HG03571 (cell line): Measurements from ENCODE around the gene EYS.
"Not testable (repeated sequence)": the region's sequence is repeated elsewhere in the genome, so short reads cannot be mapped to it uniquely, and the experiment has no call there.

Experiments used
- ATAC-seq: cut with Tn5 transposase; IDR thresholded peaks from one replicate; pipeline ENCODE4 v1.9.1; 2021; ENCODE audit not compliant: unreplicated experiment

Gene EYS

DNA sequence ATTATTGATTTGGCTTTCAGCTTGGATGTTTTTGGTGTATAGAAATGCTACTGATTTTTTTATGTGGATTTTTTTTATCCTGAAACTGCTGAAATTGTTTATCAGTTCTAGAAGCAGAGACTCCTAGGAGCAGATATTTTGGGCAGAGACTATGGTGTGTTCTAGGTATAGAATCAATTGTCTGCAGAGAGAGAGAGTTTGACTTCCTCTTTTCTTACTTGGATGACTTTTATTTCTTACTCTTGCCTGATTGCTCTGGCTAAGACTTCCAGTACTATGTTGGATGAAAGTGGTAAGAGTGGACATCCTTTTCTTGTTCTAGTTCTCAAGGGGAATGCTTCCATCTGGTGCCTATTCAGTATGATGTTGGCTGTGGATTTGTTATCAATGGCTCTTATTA, 1700.8 kb downstream of the EYS start:
- ATAC-seq, result no peak

DNA sequence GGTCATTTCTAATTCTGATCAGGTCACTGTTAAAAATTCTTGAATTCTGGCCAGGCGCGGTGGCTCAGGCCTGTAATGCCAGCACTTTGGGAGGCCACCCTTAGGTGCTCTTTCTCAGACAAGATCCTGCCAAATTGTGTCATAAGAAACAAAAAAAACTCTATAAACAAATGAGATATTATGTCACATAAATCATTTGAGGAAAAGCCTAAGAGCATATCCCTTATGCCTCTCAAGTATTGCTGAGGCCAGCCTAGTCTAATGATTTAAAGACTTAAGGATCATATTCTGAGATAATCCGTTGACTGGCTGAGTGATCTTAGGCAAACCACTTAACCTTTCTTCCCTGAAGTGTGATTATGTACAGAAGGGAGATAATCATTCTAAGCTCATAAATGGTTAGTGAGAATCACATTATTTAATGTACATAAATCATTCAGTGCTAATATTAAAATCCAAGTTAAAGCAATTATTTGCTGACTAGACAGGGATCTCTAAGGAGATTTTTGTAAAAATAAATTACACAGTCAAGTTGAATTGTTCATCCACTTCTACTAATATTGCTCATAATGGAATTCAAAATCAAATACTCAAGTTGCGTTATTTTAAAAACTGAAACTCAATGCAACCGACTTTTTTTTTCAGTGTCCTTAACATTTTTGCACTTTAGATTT, 1706.1 kb downstream of the EYS start:
- ATAC-seq, result no peak

DNA sequence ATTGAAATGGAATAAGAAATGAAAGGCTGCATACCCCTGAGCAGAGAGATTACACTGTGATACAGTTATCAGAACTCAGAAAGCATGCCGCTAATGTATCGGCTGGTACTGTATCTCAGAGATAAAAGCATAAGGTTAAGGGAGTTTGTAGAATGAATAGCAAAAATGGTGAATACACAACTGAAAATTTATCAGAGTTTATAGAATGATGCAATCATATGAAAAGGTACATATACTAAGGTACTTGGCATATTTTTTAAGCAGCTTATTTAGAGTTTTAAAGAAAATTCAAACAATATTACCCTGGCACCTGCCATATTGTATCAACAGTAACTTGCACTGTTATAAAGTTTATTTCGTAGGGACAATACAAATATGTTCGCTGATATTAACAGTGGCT, 1707.4 kb downstream of the EYS start:
- no peak for ATAC-seq

GRCh38 chr6:63998991-63999390, 1708.0 kb downstream of the EYS start:
- ATAC-seq, result no peak

DNA sequence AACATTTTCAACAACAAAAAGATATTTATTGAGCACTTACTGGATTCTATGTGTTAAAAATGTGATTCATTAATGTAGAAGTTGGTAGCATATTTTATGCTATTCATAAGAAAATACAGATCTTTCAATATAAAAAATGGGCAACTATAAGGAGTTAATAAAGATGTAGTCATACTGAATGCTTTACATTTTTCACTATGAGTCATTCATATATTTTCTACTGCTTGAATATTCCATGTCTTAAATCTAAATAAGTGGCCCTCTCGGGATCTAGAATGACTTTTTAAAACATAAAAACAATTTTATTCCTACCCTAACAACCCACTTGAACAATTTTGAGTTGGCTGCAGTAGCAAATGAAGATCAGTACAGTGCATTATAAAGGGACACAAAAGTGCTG, 1709.3 kb downstream of the EYS start:
- ATAC-seq, result no peak

GRCh38 chr6:63997221-63997620, 1709.8 kb downstream of the EYS start:
- ATAC-seq, result no peak

DNA sequence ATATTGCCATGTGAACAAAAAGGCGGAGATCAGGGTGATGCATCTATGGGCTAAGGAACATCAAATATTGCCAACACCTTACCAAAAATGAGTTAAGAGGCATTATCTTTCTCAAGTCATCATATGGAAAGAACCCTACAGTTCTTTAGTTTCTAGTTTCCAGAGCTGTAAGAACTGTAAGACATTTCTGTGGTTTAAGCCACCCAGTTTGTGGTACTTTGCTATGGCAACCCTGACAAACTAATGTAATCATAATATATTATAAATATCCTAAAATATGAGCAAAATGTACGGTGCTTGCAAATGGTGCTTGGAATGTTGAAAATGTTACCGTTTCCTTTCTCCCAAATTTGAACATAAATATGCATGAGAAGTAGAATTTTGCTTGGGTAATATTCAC, 1721.8 kb downstream of the EYS start:
- no peak for ATAC-seq

DNA sequence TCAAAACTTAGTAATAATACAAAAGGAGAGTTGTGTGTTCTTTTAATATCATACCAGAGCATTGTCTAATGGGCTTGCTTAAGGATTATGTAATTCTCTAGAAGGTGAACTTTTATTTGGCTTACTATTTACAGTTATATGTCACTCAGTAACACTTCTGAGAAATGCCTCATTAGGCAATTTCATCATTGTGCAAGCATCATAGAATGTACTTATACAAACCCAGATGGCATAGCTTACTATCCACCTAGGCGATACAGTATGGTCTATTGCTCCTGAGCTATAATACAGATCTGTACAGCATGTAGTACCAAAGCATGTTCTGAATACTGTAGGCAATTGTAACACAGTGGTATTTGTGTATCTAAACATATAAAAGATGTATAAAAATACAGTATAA, 1731.3 kb downstream of the EYS start:
- ATAC-seq, result no peak

GRCh38 chr6:63968650-63969049, 1738.4 kb downstream of the EYS start:
- no peak for ATAC-seq

GRCh38 chr6:63964366-63964765, 1742.7 kb downstream of the EYS start:
- ATAC-seq, result no peak

GRCh38 chr6:63963769-63964315, 1743.2 kb downstream of the EYS start:
- ATAC-seq, result no peak

DNA sequence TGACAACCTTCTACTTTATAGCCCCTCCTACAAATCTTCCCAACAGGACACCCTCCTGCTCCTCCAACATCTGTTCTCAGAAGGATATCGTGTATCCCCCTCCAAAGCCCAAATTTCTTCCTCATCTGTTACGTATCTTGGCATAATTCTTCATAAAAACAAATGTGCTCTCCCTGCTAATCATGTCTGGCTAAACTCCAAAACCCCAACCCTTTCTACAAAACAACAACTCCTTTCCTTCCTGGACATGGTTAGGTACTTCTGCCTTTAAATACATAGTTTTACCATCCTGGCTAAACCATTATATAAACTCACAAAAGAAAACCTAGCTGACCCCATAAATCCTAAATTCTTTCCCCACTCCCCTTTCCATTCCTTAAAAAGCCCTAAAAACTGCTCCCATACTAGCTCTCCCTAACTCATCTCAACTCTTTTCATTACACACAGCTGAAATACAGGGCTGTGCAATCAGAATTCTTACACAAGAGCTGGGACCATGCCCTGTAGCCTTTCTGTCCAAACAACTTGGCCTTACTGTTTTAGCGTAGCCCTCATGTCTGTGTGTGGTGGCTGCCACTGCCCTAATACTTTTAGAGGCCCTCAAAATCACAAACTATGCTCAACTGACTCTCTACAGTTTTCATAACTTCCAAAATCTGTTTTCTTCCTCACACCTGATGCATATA, 1753.5 kb downstream of the EYS start:
- not testable (repeated sequence) for ATAC-seq

DNA sequence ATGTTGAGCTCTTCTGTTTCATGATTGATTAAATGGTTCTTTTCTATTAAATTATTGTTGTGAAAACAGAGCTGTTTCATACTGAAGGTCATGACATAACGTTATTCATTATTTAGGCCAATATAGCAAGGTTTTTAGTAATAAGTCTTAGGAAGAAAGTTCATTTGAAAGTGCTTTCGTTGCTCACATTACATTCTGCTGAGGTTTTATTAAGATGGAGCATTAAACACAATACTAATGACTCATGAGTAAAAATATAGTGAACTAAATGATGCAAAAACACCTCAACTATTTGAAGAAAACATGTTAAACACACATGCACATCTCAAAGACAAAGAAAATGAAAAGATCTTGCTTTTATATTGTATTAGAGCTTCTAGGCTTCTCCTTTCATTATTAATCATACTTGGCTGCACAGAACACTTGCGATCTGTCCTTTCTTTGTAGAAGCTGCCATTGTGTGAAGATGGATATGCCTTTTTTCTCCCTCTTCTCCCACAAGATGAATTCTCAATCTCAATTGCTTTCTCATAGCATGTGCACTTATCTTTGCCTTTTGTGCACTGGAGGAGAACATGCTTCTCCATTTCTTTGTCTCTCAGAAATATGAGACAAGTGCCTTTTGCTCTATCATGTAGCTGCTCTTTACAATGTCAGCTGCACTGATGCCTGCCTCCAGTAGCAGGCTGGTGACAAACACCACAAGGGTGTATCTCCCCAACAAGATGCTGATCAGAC, 1759.1 kb downstream of the EYS start:
- ATAC-seq, result no peak

- no peak for ATAC-seq
These were observed 1761.0 kb downstream of the EYS start for GRCh38 chr6:63945987-63946386.

GRCh38 chr6:63943826-63944225, 1763.2 kb downstream of the EYS start:
- no peak for ATAC-seq

GRCh38 chr6:63941747-63942470, 1765.1 kb downstream of the EYS start:
- no peak for ATAC-seq

- no peak for ATAC-seq
These were observed 1767.0 kb downstream of the EYS start for GRCh38 chr6:63940056-63940455.

DNA sequence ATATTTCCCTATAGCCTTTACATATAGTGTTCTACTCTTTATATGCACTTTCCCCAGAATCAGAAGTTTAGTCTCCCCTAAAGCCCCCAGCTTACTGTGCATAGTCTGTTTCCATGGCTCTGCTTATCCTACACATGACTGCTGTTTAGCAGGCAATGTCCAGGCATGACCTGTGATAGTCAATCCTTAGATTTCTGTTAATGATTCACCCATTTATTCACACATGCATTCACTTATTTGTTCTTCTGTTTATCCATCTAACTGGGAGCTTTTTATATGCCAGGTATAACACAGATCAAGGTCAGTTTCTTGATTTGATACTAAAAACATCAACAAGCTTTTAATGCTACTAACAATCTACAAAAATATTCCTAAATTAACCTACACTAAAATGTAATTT, 1770.6 kb downstream of the EYS start:
- ATAC-seq, result no peak

- ATAC-seq, result no peak
These were observed 1771.3 kb downstream of the EYS start for GRCh38 chr6:63935732-63936131.

- not testable (repeated sequence) for ATAC-seq
These were observed 1773.1 kb downstream of the EYS start for GRCh38 chr6:63933948-63934347.

DNA sequence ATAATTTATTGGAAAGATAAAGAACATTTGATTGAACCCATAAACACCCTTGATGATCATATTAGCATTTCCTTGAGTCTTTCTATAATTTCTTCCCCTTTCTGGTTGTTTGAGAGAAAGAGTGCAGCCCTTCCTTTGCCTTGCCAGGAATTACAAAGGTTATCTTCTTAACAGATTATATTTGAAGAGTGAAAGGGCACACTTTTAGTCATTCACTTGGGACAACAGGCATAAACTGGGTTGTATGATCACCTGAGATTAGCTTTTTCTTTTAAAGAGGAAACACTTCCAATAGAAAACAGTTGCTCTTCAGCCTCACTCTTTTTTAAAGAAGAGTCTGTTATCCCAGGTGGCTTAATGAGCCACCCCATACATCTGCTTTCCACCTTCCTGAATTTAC, 1776.2 kb downstream of the EYS start:
- ATAC-seq, result no peak
